Measurements from ENCODE around the gene PACSIN3. TPM values are rescaled to one million over a fixed set of nuclear protein-coding genes. Genes with fewer than 3 reads are reported as not detected.

The PACSIN3 gene
- total and polyA plus RNA-seq, 2 of the 13 experiments (the other 11 are each of a cell fraction or from before 2014, with no cell fraction given): 47.9 to 93.3 TPM

DNA sequence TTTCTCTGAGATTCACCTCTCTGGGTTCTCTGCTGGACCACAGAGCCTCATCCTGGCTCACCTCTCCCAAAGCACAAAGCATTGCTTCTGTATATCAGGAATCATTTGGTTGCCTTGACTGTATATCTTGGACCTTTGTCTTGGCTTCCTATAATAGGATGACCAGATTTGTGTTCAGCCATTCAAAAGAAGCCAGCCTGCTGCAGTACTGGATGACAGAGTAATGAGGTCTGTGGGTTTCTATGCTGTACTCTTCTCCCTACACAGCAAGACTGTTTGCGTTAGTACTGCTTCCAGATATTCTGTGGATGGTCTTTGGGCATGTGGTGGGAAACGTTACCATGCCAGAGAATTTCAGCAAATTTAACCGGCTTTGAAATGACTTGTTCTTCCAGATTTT is 49.3 kb downstream of the PACSIN3 start (continued):
- TF ChIP-seq, protein P1, sequence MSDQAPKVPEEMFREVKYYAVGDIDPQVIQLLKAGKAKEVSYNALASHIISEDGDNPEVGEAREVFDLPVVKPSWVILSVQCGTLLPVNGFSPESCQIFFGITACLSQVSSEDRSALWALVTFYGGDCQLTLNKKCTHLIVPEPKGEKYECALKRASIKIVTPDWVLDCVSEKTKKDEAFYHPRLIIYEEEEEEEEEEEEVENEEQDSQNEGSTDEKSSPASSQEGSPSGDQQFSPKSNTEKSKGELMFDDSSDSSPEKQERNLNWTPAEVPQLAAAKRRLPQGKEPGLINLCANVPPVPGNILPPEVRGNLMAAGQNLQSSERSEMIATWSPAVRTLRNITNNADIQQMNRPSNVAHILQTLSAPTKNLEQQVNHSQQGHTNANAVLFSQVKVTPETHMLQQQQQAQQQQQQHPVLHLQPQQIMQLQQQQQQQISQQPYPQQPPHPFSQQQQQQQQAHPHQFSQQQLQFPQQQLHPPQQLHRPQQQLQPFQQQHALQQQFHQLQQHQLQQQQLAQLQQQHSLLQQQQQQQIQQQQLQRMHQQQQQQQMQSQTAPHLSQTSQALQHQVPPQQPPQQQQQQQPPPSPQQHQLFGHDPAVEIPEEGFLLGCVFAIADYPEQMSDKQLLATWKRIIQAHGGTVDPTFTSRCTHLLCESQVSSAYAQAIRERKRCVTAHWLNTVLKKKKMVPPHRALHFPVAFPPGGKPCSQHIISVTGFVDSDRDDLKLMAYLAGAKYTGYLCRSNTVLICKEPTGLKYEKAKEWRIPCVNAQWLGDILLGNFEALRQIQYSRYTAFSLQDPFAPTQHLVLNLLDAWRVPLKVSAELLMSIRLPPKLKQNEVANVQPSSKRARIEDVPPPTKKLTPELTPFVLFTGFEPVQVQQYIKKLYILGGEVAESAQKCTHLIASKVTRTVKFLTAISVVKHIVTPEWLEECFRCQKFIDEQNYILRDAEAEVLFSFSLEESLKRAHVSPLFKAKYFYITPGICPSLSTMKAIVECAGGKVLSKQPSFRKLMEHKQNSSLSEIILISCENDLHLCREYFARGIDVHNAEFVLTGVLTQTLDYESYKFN (CRISPR knock-in tag; conservative IDR thresholded peaks at IDR 0.05): no peak
- TF ChIP-seq NFYC (CRISPR knock-in tag; IDR thresholded peaks at IDR 0.05) (no peak), FOXC1 (CRISPR knock-in tag; IDR thresholded peaks at IDR 0.05; ENCODE audit: borderline replicate concordance) (no peak), TCF12 (IDR thresholded peaks at IDR 0.05) (no peak), TCF12 (CRISPR knock-in tag; IDR thresholded peaks at IDR 0.05) (no peak), ZNF282 (IDR thresholded peaks at IDR 0.05; ENCODE audit: partially characterized antibody) (no peak), NCOA2 (CRISPR knock-in tag; IDR thresholded peaks at IDR 0.05) (no peak), SMARCC2 (IDR thresholded peaks at IDR 0.05) (no peak), ZNF20 (CRISPR knock-in tag; IDR thresholded peaks at IDR 0.05) (no peak), TSC22D2 (CRISPR knock-in tag; IDR thresholded peaks at IDR 0.05; ENCODE audit: borderline replicate concordance) (no peak)
- TF ChIP-seq, protein P2, sequence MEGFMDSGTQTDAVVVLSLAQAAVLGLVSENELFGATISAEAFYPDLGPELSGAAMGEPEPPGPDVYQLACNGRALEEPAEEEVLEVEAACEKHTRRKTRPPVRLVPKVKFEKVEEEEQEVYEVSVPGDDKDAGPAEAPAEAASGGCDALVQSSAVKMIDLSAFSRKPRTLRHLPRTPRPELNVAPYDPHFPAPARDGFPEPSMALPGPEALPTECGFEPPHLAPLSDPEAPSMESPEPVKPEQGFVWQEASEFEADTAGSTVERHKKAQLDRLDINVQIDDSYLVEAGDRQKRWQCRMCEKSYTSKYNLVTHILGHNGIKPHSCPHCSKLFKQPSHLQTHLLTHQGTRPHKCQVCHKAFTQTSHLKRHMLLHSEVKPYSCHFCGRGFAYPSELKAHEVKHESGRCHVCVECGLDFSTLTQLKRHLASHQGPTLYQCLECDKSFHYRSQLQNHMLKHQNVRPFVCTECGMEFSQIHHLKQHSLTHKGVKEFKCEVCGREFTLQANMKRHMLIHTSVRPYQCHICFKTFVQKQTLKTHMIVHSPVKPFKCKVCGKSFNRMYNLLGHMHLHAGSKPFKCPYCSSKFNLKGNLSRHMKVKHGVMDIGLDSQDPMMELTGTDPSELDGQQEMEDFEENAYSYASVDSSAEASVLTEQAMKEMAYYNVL (CRISPR knock-in tag; IDR thresholded peaks at IDR 0.05; ENCODE audit: borderline replicate concordance): no peak
